ENCODE measurements around the gene ENAM.

Gene ENAM, protein sequence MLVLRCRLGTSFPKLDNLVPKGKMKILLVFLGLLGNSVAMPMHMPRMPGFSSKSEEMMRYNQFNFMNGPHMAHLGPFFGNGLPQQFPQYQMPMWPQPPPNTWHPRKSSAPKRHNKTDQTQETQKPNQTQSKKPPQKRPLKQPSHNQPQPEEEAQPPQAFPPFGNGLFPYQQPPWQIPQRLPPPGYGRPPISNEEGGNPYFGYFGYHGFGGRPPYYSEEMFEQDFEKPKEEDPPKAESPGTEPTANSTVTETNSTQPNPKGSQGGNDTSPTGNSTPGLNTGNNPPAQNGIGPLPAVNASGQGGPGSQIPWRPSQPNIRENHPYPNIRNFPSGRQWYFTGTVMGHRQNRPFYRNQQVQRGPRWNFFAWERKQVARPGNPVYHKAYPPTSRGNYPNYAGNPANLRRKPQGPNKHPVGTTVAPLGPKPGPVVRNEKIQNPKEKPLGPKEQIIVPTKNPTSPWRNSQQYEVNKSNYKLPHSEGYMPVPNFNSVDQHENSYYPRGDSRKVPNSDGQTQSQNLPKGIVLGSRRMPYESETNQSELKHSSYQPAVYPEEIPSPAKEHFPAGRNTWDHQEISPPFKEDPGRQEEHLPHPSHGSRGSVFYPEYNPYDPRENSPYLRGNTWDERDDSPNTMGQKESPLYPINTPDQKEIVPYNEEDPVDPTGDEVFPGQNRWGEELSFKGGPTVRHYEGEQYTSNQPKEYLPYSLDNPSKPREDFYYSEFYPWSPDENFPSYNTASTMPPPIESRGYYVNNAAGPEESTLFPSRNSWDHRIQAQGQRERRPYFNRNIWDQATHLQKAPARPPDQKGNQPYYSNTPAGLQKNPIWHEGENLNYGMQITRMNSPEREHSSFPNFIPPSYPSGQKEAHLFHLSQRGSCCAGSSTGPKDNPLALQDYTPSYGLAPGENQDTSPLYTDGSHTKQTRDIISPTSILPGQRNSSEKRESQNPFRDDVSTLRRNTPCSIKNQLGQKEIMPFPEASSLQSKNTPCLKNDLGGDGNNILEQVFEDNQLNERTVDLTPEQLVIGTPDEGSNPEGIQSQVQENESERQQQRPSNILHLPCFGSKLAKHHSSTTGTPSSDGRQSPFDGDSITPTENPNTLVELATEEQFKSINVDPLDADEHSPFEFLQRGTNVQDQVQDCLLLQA

GRCh38 chr4:70628444-70628843 lies at the start of gene ENAM:
TSS of gene ENAM (plus strand) at chr4:70628744. CDS start at chr4:70629501, 757 bp downstream.
- no peak for DNase-seq (ENCODE audit: low spot score)

DNA sequence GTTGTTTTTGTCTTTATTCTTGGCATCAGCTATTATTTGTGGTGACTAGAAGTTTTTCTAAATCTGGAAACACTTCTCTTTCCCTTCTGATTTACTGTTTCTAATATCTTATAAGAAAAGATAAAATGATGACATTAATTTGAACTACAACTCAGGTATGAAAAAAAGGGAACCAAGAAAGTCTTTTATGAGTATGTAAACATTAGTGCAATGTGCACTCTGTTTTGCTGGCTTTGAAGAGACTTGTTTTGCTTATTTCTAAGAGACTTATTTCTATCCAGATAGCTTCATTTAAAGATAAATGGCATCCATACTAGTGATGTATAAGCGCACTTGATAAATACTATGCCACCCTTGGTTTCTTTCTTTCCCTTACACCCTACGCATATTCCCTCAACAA lies 46.6 kb upstream of the ENAM start:
- no peak for DNase-seq (ENCODE audit: low spot score)

DNA sequence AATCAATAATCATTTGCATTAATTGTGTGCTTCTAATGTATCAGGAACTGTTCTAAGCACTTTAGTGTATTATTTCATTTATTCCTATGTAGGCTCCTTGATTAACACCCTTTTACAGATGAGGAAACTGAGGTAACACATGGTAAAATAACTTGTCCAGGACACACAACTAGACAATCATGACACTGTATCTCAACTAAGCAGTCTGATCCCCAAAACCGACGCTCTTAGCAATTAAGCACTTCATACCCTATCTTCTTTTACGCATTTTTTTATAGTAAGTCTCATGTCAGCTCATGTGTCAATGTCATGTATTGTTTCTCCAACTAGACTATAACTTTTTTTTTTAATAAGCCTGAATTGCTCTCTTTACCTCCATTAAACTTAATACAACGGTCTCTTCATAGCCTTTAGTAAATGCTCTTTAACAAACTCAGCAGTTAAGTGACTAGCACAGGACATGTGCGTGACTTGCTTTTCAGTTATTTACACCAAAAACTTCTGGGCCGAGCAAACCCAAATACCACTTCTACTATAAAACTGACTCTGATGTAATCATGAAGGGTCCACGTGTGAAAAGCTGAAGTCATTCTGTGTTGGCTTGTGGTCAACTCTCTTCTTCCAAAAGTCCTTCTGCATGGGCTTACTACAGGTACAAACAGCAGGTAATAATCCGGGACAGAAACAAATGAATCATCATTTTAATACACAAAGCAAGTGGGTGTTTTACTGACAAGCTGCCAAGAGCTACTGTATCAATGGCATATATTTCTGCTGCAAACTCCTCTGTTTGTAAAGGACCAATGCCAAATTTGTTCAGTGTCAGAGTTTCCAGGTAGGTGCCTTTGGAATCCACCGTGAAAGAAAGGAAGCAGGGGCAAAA lies 44.4 kb upstream of the ENAM start:
- no peak for DNase-seq (ENCODE audit: low spot score)

- DNase-seq (ENCODE audit: low spot score): no peak
These were observed 41.7 kb upstream of the ENAM start for GRCh38 chr4:70586841-70587240.

GRCh38 chr4:70589785-70590184 lies 38.8 kb upstream of the ENAM start:
- no peak for DNase-seq (ENCODE audit: low spot score)

DNA sequence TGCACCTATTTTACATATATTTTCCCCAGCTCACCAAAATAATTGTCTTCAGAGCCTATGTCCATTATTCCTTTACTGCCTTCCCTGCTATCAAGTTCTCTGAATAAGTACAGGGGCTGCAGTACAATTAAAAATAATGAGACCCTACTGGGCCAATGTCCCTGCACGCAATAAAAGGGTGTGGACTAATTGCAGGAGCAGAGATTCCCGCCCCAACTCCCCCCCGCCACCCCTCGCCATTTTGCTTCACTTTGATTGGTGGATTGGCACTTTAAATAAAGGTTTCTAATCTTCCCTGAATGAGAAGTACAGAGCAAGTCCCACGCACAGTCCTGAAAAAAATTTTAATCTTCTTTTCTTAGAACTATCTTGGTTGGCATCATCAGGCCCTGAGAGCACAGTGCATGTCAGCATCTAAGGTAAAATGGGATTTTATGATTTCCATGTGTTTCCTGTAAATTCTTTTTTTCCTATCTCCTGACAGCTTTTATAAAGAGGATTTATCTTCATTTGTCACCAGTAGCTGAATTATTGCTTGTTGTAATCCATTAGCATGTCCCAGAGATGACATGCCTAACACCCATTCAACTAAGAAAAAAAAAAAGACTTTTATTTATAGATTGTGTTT lies 36.5 kb upstream of the ENAM start, which contains the start of gene AMBN:
Gene AMBN (plus strand): TSS at position 302 of the 628 bp plus-strand sequence. CDS start 103 bp downstream, at position 405.
- DNase-seq (ENCODE audit: low spot score): no peak

GRCh38 chr4:70594196-70594595 lies 34.3 kb upstream of the ENAM start:
- no peak for DNase-seq (ENCODE audit: low spot score)

DNA sequence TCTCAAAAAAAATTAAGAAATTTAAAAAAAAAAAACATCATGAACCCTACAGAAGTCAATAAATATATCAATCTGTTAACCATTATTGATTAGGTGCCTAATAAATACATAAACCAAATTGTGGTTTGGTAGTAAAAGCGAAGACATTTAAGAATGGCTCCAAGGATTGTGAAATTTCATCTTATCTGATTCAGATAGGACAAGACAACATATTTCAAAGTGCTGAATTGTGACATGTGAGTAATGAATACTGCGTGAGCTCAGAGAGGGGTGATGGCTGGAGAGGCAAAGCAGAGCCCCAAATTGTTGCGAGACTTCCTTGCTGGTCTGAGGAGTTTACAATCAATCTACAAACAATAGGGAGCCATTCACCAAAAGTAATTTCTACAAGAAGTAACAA lies 28.2 kb upstream of the ENAM start:
- no peak for DNase-seq (ENCODE audit: low spot score)

DNA sequence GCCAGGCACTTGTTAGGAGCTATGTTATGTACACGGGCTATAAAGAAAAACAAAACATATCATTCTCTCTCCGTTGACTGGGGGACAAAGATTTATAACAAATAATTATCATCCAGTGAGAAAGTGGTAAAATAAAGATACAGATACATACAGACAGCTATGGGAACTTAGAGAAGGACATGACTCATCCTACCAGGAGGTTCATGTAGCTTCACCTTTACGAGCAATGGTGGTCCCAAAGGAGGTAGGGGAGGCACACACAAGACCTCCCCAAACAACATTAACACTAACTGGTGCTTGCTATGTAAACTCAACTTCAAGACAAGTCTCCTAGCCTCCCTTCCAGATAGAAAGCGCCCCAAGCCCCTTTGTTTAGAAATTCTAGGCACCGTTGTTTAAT lies 27.6 kb upstream of the ENAM start:
- no peak for DNase-seq (ENCODE audit: low spot score)

DNA sequence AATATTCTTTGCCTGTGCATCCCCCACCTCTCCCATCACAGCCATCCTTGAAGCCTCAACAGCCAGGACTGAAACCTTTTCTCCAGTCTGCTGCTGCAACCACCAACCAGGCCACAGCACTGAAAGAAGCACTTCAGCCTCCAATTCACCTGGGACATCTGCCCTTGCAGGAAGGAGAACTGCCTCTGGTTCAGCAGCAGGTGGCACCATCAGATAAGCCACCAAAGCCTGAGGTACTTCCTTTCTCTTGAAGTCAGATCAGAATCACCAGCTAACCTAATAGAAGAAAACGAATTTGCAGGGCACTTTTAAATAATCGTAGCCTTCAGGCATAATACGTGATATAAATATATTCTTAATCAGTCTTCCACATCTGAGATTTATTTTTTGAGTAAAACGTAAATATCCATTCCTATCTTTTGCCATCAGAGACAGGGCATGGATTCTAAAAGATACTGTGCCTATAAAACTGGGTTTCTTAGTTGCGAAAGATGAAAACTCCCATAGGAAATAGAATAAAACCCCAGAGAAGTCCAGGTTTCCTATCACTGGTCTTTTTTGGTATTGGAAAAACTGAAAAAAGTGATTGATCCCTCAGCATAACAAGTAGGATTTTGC lies 27.0 kb upstream of the ENAM start:
- peak; percentile 12 for DNase-seq (ENCODE audit: low spot score)

DNA sequence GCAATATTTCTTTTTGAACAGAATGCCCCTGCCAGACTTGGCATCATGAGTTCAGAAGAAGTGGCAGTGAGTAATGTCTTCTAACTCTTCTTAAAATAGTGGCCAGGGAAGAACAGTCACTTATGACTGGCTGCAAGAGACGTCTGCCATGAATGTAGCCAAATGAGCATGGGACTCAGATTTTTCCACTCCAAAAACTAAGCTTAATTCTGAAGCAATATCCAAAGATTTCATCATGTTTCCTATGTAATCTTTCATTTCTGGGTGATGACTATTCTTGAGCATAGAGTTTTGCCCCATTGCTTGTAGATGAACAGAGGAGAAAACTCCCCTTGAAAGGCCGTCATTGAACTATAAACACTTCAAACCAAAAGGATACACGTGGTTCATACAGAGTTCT lies 24.7 kb upstream of the ENAM start:
- DNase-seq (ENCODE audit: low spot score): no peak

DNA sequence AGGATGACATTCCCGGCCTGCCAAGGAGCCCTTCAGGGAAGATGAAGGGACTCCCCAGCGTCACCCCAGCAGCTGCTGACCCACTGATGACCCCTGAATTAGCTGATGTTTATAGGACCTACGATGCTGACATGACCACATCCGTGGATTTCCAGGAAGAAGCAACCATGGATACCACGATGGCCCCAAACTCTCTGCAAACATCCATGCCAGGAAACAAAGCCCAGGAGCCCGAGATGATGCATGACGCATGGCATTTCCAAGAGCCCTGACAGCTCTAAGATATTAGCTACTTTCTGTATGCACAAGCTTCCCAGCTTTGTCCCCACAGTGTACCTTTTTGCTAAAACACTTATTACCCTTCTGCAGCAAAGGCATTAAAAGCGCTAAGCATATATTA lies 22.1 kb upstream of the ENAM start:
- no peak for DNase-seq (ENCODE audit: low spot score)

DNA sequence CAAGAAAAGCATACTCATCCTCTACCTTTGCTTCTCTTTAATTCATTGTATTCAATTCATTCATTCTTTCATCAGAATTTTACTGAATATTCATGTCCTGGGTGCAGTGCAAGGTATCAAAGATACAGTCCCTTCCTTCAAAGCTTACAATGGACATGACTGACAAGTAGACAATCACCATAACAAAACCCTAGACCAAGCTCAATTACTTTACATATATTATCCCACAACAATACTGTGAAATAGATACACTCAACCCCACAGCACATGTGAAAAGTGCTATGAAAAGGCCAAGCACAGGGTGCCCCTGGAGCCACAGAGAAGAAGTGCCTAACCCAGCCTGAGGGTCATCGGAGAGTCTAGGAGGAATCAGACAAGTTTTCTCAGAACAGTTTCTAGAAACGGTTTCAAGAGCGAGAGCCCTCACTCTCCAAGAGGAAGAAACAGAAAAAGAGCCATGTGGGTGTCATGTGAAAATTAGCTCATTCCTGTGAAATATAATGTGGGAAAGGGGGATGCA lies 21.1 kb upstream of the ENAM start:
- DNase-seq (ENCODE audit: low spot score): no peak

- DNase-seq (ENCODE audit: low spot score): no peak
These were observed 20.2 kb upstream of the ENAM start for GRCh38 chr4:70608324-70608723.

- DNase-seq (ENCODE audit: low spot score): no peak
These were observed 15.0 kb upstream of the ENAM start for GRCh38 chr4:70613306-70614183.

DNA sequence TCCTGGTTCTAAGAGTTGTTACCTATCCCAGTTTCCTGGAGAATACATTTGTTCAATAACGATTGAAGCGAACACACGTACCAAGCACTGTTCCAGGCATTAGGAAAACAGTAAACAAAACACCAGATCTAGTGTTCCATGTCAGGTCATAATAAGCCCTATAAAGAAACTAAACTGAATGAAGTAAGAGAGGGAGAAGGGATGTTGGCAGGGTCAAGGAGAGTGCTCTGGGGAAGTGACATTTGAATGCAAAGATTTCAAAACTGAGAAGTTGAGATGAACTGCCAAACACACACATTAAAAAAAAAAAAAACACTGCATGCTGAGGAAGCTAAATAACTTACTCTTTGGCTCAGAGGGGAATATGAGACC lies 14.4 kb upstream of the ENAM start:
- DNase-seq (ENCODE audit: low spot score): no peak

DNA sequence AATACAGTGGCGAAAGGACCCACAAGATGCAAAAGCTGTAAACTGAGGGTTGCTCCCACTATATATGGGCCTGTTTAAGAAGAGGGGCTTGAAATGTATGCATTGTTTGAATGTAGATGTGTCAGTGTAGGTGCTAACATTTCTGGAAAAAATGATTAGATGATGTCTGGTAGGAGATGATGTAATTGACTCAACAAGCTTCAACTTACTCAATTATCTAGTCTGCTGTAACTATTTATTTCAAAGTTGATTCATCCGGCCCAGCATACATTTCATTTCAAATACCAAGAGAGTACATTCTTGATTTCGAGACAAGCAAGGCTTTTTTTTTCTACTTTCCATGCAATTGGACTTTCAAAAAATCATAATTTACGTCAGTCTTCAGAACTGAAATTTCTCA lies 9.3 kb upstream of the ENAM start:
- no peak for DNase-seq (ENCODE audit: low spot score)

- DNase-seq (ENCODE audit: low spot score): no peak
These were observed 8.8 kb upstream of the ENAM start for GRCh38 chr4:70619778-70620177.

- no peak for DNase-seq (ENCODE audit: low spot score)
These were observed 5.2 kb upstream of the ENAM start for GRCh38 chr4:70623323-70623722.
